Measurements from ENCODE around the gene TMEM115. TPM values are rescaled to one million over a fixed set of nuclear protein-coding genes. Genes with fewer than 3 reads are reported as not detected.

Gene TMEM115
- total and polyA plus RNA-seq, 3 donors from 2014 or later = 37.6 to 72.4 (median 63.2) TPM

DNA sequence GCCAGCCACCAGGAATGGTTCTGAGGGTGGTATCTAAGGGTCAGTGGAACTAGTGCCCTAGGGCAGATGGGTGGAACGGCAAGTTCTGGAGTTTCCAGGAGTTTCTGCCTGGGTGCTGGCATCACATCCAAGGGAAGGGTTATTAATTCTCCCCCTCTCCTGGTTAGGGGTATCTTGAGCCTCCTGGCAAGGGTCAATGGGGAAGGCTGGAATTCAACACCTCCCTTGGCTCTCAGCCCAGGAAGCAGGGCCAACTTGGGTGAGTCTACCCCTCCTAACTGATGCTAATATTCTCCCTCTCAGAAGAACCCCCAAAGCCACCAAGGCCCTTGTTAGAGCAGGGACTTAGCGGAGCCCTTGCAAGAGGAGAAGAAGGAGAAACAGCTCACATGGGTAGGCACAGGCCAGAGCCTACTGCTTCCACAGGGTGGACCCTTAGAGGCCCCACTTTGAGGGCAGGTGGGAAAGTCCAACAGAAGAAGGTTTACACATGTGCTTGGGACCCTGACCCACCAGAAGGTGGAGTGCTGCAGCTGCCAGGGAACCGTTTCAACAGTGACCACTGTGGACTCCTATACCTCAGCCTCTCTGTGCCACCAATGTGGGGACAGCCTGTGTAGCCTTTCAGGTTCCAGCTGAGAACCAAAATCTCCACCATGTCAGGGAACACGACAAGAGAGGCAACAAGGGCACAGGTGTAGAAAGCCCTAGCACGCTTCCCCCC lies 3.3 kb downstream of the TMEM115 start:
- intact Hi-C loops (cut with DNase I; ENCODE audit: low total_unique reads) = no loop called here
- H3K27ac ChIP-seq = no peak overlapping the region
- no peaks in the 10 kb centered on the region for H3K9me3 ChIP-seq
- H3K36me3 ChIP-seq (ENCODE audit: low read depth, missing control alignments) = no peaks in the 10 kb centered on the region
- WGBS, 2 donors = 56 to 65% methylated on average over 4 to 5 of the region's 5 CpGs
- no peaks in the 10 kb centered on the region for H3K27me3 ChIP-seq
- no peak for DNase-seq
- H3K4me3 ChIP-seq = no peak overlapping the region
- H3K4me1 ChIP-seq = peaks cover 44% of the 10 kb centered on the region
- TF ChIP-seq, protein P1, sequence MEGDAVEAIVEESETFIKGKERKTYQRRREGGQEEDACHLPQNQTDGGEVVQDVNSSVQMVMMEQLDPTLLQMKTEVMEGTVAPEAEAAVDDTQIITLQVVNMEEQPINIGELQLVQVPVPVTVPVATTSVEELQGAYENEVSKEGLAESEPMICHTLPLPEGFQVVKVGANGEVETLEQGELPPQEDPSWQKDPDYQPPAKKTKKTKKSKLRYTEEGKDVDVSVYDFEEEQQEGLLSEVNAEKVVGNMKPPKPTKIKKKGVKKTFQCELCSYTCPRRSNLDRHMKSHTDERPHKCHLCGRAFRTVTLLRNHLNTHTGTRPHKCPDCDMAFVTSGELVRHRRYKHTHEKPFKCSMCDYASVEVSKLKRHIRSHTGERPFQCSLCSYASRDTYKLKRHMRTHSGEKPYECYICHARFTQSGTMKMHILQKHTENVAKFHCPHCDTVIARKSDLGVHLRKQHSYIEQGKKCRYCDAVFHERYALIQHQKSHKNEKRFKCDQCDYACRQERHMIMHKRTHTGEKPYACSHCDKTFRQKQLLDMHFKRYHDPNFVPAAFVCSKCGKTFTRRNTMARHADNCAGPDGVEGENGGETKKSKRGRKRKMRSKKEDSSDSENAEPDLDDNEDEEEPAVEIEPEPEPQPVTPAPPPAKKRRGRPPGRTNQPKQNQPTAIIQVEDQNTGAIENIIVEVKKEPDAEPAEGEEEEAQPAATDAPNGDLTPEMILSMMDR (IDR thresholded peaks at IDR 0.05) = no peak
- no peak for TF ChIP-seq POLR2A (IDR thresholded peaks at IDR 0.05)

DNA sequence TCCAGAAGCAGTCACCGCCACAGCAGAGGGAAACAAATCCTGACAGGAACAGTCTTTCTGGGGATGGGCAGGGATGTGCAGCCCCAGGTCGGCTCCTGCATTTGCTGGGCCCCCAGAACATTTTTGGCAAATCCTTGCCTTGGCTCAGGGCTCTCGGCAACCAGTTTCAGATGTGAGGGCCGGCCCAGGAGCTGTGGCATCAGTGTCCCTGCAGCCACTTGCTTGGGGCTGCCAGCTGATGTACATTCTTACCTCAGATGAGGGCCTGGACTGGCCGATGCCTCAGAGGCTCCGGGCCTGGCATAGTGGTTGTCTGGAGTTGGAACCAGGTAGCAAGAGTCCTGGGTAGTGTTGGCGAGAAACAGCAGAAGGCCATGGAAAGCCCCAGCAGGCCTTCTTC lies 4.5 kb downstream of the TMEM115 start:
- Histone ChIP-seq H3K4me3 (no peak overlapping the region), H3K27ac (no peak overlapping the region), H3K9me3 (no peaks in the 10 kb centered on the region), H3K36me3 (ENCODE audit: low read depth, missing control alignments) (no peaks in the 10 kb centered on the region), H3K27me3 (no peaks in the 10 kb centered on the region), H3K4me1 (peaks cover 48% of the 10 kb centered on the region)
- intact Hi-C loops (cut with DNase I; ENCODE audit: low total_unique reads) = no loop called here
- TF ChIP-seq, protein P1 (IDR thresholded peaks at IDR 0.05) = no peak
- TF ChIP-seq POLR2A (IDR thresholded peaks at IDR 0.05) = no peak
- DNase-seq = no peak
- WGBS, 2 donors = 73 to 88% methylated on average over 3 to 7 of the region's 7 CpGs

DNA sequence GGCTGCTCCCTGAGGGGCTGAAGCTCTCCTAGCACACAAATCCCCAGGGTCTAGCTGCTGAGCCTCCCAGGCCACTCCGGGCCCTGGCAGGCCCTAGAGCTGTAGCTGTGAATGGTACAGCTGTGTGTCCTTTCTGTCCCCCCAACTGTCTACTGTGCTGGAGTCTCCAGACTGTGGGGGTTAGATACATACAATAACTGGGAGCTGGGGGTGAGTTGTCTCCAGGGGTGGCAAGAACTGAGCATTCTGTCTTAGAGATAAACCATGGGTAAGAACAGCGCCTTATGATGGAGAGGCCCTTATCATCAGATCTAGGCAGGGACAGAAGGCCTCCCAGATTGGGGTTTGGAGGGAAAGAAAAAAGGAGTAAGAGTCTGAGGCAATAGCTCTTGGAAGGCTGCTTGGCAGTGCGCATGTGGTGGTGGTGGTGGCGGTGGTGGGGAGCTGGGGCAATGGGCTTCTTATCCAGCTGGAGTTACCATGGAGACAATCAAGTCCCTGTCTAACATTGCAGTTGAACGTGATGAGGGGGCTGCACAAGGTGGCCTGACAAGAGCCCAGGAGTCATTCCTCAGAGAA lies 5.0 kb downstream of the TMEM115 start:
- 67 to 69% methylated on average over 3 to 5 of the region's 5 CpGs for WGBS, 2 donors
- no peak overlapping the region for H3K27ac ChIP-seq
- intact Hi-C loops (cut with DNase I; ENCODE audit: low total_unique reads) = no loop called here
- no peaks in the 10 kb centered on the region for H3K36me3 ChIP-seq (ENCODE audit: low read depth, missing control alignments)
- no peak for DNase-seq
- H3K4me1 ChIP-seq = peaks cover 51% of the 10 kb centered on the region
- no peaks in the 10 kb centered on the region for H3K9me3 ChIP-seq
- no peaks in the 10 kb centered on the region for H3K27me3 ChIP-seq
- TF ChIP-seq, protein P1 (IDR thresholded peaks at IDR 0.05) = no peak
- TF ChIP-seq POLR2A (IDR thresholded peaks at IDR 0.05) = no peak
- no peak overlapping the region for H3K4me3 ChIP-seq

DNA sequence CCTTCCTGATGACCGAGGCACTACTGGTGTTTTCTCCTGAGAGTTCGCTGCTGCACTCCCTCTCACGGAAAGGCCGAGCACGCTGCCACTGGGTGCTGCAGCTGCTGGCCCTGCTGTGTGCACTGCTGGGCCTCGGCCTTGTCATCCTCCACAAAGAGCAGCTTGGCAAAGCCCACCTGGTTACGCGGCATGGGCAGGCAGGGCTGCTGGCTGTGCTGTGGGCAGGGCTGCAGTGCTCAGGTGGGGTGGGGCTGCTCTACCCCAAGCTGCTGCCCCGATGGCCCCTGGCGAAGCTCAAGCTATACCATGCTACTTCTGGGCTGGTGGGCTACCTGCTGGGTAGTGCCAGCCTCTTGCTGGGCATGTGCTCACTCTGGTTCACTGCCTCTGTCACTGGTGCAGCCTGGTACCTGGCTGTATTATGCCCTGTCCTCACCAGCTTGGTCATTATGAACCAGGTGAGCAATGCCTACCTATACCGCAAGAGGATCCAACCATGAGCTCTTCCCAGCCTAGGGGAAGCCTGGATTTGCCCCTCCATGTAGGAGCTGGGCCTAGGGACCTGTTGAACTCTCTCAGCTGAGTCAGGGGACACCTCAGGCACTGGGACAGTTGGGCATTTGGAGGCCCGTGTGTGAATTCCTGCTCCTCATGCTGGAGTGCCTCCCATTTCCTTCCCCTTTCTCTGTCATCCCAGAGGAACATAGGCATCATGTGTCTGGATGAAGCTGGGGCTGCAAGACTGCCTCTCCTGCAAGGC lies 5.9 kb downstream of the TMEM115 start:
- Histone ChIP-seq H3K27ac (no peak overlapping the region), H3K4me3 (no peak overlapping the region), H3K36me3 (ENCODE audit: low read depth, missing control alignments) (no peaks in the 10 kb centered on the region), H3K27me3 (no peaks in the 10 kb centered on the region), H3K9me3 (no peaks in the 10 kb centered on the region), H3K4me1 (peaks cover 47% of the 10 kb centered on the region)
- no peak for TF ChIP-seq POLR2A (IDR thresholded peaks at IDR 0.05)
- TF ChIP-seq, protein P1 (IDR thresholded peaks at IDR 0.05) = no peak
- no peak for DNase-seq
- intact Hi-C loops (cut with DNase I; ENCODE audit: low total_unique reads) = no loop called here
- 70 to 81% methylated on average over 10 of the region's 12 CpGs for WGBS, 2 donors
